Mesangial cell (primary cell): ENCODE measurements around the gene ZNF469. TPM values are rescaled to one million over a fixed set of nuclear protein-coding genes. Genes with fewer than 3 reads are reported as not detected.

Experiments
- total RNA-seq: library from RNA; depleted of rRNA; stranded (reverse); fragments of >200 nt; gene quantifications from 2 replicates; pipeline ENCODE4 v1.2.3, GENCODE V29; 2015

The ZNF469 gene, protein sequence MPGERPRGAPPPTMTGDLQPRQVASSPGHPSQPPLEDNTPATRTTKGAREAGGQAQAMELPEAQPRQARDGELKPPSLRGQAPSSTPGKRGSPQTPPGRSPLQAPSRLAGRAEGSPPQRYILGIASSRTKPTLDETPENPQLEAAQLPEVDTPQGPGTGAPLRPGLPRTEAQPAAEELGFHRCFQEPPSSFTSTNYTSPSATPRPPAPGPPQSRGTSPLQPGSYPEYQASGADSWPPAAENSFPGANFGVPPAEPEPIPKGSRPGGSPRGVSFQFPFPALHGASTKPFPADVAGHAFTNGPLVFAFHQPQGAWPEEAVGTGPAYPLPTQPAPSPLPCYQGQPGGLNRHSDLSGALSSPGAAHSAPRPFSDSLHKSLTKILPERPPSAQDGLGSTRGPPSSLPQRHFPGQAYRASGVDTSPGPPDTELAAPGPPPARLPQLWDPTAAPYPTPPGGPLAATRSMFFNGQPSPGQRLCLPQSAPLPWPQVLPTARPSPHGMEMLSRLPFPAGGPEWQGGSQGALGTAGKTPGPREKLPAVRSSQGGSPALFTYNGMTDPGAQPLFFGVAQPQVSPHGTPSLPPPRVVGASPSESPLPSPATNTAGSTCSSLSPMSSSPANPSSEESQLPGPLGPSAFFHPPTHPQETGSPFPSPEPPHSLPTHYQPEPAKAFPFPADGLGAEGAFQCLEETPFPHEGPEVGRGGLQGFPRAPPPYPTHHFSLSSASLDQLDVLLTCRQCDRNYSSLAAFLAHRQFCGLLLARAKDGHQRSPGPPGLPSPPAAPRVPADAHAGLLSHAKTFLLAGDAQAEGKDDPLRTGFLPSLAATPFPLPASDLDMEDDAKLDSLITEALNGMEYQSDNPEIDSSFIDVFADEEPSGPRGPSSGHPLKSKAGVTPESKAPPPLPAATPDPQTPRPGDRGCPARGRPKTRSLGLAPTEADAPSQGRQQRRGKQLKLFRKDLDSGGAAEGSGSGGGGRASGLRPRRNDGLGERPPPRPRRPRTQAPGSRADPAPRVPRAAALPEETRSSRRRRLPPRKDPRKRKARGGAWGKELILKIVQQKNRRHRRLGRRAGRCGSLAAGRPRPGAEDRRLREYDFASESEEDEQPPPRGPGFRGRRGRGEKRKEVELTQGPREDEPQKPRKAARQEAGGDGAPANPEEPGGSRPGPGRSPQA (N-terminal part only)
- 8.5 and 11.7 TPM in 2 replicates for total RNA-seq

DNA sequence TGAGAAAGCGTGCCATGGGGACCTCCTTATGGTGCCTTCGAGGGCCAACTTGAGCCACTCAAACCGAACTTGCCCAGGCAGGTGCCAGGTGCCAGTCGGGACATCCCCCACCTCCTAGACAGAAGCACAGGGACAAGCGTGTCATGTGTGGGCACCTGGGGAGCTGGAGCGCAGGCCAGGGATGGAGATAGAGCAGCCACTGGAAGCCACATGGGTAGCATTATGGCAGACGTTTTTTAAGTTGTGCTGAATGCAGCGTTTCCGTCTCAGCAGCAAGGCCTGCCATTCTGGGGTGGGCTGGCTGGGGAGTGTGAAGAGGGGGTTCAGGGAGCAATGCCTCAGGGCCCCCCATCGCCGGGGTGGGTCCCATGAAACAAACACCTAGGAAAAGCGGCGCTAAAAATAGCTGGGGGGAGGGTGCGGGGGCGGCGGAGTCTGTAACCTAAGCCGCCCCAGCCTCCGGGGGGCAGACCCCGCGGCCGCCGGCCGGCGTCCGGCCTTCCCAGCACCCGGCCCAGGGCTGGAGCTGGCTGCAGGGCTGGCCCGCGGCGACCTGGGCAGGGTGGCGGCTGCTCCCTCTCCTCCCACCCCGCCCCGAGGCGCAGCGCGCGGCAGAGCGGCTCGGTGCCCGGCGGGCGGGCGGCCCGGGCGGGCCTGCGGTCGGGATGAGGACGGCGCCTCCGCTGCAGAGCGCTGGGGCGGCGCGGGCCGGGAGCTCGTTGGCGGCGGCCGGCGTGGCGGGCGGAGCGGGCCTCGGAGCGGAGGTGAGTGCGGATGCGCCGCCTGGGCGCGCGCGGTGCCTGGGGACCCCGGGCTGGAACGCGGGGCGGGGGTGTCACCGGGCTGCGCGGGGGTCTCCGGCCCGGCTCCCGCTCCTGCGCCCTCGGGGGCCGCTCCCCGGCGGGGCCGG, at the start of gene ZNF469:
Gene ZNF469 (plus strand): TSS at position 469 of the 910 bp plus-strand sequence. CDS start 44,512 bp downstream, outside the sequence.

Other genes starting within 250 kb of the ZNF469 start
- gene ZFPM1, start 70.3 kb downstream of the ZNF469 start, total RNA-seq: 1.6 and 4.2 TPM in 2 replicates
- 12.4 and 16.3 TPM in 2 replicates for gene ZC3H18, start 187.4 kb downstream of the ZNF469 start, total RNA-seq